Stimulated activated CD8-positive, alpha-beta memory T cell treated with anti-CD3 and anti-CD28 coated beads, Interleukin-4, amount 100 ng/mL, for 48 hours (primary cell): ENCODE results near the gene CHRM1.
"Not testable (repeated sequence)": the region's sequence is repeated elsewhere in the genome, so short reads cannot be mapped to it uniquely, and the experiment has no call there.

Experiments
- DNase-seq: peaks from one replicate; pipeline ENCODE4 v3.0.0-alpha.2; 2020

The CHRM1 gene

GRCh38 chr11:62874851-62875250, 46.3 kb downstream of the CHRM1 start:
- DNase-seq = no peak

- no peak for DNase-seq
These were observed 55.5 kb downstream of the CHRM1 start for GRCh38 chr11:62865635-62866034.

- no peak for DNase-seq
These were observed 57.4 kb downstream of the CHRM1 start for GRCh38 chr11:62863687-62864335.

- not testable (repeated sequence) for DNase-seq
These were observed 59.5 kb downstream of the CHRM1 start for GRCh38 chr11:62861564-62862192.

- DNase-seq = peak; percentile 27
These were observed 60.2 kb downstream of the CHRM1 start for GRCh38 chr11:62860835-62861563.

- DNase-seq = not testable (repeated sequence)
These were observed 61.9 kb downstream of the CHRM1 start for GRCh38 chr11:62859281-62859703.
